GM19193 (cell line): ENCODE results near the gene KCNIP2.

Experiments used
- POLR2A ChIP-seq: IDR thresholded peaks from 4 replicates; pipeline ENCODE4 v1.6.1; 2011; ENCODE audit not compliant: insufficient read depth, insufficient read length; ENCODE audit errors: extremely low read depth

The KCNIP2 gene

GRCh38 chr10:101784558-101784957 lies 59.0 kb downstream of the KCNIP2 start:
- TF ChIP-seq POLR2A, result no peak

DNA sequence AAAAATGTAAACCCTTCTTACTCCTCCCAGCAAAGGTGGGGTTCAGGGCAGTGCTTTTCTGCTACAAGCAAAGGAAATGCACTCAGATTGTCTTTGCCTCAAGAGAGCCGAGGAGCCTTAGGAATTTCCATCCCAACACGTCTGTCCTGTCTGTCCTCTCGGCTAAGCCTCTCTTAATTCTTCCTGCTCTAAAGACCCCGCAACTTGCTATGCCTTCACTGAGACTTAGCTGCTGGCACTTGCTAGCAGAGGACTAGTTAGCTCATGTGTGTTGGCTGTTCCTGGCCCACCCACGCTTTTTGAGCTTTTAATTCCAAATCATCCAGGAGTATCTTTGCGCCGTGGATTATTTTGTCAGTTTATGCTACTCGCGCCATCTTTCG lies 59.9 kb downstream of the KCNIP2 start:
- TF ChIP-seq POLR2A, result no peak

DNA sequence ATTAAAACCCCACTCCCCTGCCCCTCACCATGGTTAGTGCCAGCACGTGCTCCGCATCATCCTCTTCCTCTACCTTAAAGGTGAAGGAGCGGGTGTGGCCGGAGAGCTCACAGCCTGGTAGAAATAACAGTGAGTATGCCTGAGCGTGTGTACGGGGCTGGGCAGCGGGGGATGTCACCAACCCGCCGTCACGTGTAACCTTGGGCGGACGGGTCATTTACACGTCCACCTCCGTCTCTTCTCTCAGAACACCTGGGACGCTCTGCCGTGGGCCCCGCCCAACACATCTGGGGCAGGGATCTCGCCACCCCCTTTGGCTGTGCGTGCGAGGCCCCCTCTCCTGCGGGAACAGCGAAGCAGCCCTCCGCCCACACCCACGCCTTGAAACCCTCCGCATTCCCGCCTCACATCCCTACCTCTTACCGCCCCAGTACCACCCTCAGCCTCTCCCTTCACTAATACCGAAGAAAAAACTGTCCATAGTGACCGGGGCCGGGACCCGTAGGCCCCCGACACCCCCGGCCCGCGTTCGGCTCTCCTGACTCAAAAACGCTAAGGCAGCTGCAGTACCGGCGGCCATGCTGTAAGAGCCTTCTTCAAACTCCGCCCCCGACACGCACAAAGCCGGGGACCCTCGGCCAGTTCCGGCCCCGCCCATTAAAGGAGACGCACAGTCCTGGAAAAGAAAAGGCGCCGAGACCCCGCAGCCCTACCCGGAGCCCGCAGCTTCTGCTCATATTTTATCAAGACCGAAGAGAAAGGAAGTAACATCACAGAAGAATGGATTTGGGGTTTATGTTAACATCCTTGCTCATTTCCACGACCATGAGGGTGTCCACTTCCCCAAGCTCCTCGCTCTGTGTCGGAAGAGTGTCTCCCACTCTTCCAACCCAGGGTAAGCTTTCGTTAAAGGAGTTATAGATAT lies 60.5 kb downstream of the KCNIP2 start, which contains the start of gene NPM3:
TSS of gene NPM3 (minus strand) at position 636 of the 925 bp plus-strand sequence. CDS start at position 580, 56 bp downstream.
- TF ChIP-seq POLR2A, result peak; percentile 75

GRCh38 chr10:101781984-101782810 lies 61.4 kb downstream of the KCNIP2 start:
- TF ChIP-seq POLR2A, result no peak

DNA sequence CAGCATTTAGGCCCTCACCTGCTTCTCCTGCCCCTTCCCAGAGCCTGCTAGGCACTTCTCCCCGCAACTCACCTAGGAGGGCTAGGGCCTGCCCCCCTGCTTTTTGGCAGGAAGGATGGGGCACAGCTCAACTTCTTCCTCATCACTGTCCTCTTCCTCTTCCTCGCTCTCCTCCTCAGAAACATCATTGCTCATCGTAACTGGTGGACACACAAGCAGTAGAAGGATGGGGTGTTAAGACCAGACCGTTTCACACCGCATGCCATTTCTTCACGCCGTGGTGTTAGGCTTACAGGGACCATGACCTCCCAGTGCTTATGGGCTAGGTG lies 62.0 kb downstream of the KCNIP2 start:
- TF ChIP-seq POLR2A, result no peak

- TF ChIP-seq POLR2A, result no peak
These were observed 62.6 kb downstream of the KCNIP2 start for GRCh38 chr10:101780818-101781654.

- TF ChIP-seq POLR2A, result no peak
These were observed 63.3 kb downstream of the KCNIP2 start for GRCh38 chr10:101780187-101780817.

DNA sequence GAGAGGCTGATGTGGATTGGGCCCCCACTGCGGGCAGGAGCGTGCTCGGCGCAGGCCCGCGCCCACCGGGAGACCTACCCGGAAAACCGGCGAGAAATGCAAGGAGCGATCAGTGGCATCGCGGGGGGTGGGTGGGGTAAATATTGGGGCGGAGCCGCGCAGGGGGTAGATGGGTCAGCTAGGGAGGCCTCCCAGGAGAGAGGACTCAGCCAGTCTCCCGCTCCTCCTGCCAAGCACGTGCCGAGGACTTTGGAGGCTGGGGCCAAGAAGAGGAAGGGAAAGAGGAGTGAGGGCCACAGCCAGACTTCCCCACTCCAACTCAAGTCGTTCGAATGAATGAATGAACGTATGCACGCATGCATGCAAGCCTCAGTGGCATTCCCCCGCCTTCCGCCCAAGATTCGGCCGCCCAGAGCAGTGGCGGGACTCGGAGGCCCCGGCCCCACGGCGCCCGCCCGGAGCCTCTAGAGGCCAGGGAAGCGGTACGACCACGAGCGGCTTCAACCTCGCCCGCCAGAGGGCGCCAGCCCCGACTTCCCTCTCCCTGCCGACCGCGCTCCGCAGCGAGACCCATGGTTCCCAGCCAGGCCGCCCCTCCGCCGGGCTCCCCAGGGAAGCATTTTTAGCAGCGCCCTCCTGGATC lies 63.9 kb downstream of the KCNIP2 start:
- no peak for TF ChIP-seq POLR2A

DNA sequence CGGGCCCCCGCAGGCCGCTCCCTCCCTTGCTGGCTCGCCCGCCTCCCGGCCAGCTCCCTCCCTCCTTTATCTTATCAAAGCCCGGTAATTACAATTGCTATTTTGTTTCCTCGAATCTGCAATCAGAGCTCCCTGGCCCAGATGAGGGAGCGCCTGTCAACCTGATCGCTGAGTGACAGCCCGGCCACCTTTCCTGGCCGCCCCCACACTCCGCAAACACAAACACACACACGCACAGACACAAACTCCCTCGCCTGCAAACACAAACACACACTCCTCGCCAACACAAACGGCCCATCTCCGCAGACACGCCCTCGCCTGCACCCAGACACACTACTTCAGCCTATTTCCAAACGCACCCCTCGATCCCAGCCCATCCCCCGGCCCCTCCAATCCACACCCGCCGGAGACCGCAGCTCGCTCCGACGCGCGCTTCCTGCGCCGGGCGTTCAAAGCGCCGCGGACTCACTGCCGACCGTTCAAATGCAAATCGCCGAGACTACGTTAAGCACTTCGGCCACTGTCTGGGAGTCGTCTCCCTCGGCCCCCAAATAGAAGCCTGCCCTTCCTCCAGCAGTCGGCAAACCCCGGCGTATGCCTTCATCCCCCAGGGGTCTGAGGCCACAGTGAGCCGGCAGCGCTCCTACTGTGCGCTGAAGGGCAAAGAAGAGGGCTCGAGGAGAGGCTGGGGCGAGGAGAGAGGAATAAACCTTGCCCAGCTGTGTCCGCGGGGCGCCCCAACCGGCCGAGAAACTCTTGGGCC lies 64.6 kb downstream of the KCNIP2 start:
- no peak for TF ChIP-seq POLR2A

GRCh38 chr10:101778151-101778780 lies 65.3 kb downstream of the KCNIP2 start:
- TF ChIP-seq POLR2A, result no peak

- TF ChIP-seq POLR2A, result no peak
These were observed 65.9 kb downstream of the KCNIP2 start for GRCh38 chr10:101777619-101778145.

DNA sequence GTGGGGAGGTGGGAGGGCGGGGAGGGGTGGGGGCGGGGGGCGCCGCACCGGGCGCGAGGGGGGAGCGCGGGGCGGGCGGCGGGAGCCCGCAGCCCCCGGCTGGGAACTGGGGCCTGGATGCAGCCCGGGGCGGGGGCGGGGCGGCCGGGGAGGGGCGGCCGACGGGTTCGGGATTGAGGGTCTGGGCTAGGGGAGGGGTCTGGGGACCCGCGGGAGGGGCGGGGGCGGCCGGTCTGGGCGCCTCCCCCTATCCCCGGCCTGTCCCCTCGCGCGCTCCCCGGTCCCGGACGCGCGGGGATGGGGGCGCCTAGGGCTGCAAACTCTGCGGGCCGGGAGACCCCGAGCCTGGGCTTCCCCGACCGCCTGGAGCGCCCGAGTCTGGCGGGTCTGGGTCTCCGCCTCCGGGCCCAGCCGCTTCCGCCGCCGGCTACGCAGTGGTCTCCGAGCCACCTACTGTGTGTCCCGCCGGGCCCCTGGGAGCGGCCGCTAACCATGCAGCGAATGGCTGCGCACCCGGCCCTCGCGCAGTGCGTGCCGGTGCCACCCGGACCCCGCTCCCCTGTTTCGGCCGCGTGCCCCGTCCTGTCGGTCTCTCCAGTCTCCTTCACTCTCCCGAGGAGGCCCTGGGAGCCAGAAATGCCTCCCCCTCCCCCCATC lies 67.3 kb downstream of the KCNIP2 start:
- TF ChIP-seq POLR2A, result no peak
